NCI-H146 treated with DMSO at 0.1 percent for 48 hours (cell line): Measurements from ENCODE around the gene GORASP2.
"Not testable (repeated sequence)": the region's sequence is repeated elsewhere in the genome, so short reads cannot be mapped to it uniquely, and the experiment has no call there.

Source experiments
- DNase-seq: peaks from one replicate; lab custom pipeline; 2025; ENCODE audit not compliant: unreplicated experiment; lab: John Stamatoyannopoulos, UW

Gene GORASP2

DNA sequence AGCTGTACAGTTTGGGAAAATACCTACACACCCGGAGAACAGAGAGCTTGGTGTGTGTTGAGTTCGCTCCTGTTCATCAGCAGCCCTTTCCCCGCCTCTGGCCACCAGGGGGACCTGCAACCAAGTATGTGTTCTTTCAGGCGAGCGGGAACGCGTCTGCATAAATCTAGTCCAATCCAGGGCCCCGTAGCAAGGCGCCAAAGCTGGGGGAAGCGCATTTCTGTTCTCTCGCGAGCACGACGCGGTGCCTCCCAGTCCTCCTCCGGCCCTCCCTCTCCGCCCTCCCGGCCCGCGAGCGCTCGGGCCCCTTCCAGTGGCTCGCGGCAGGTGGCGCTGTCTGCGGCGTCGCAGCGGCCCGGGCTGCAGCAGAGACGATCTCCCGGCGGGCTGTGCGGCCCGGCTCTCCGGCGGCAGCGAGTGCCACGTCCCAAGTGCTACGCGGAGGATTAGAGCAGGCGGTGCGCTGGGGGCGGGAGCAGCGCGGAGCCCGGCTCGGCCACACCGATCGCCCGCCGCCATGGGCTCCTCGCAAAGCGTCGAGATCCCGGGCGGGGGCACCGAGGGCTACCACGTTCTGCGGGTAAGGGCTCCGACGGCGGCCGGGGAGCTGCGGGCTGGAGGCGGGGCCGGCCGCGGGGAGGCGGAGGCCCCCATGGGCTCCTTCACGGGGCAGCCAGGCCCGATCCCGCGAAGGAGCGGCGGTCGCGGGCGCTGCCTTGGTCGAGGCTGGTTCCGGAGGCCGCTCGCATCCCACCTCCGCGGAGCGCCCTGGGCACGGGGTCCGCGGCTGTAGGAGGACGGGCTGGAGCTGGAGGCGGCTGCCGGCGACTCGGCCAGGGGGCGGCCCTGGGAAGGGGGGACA lies at the start of gene GORASP2:
Gene GORASP2, plus strand, starts transcription at position 430 of the 862 bp plus-strand sequence. Its CDS starts 88 bp downstream, at position 518.
- DNase-seq, result peak; percentile 92

DNA sequence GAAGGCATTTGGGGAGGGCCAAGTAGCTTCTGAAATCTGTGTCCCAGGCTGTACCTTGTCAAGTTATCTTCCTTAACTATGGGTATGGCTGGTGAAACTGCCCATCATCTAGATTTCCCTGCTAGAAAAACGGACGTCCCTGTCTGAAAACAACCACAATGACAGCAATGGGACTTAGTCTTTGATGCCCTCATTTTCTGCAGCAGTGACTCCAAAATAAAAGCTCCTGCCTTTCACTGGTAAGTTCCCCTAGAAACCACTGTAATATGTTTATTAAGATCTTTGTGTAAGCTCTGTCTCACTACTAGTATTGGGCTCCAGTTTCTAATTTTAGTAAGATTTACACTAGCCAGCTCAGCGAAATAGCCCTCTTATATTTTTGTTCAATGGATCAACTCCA lies 47.2 kb upstream of the GORASP2 start:
- peak; percentile 2 for DNase-seq

DNA sequence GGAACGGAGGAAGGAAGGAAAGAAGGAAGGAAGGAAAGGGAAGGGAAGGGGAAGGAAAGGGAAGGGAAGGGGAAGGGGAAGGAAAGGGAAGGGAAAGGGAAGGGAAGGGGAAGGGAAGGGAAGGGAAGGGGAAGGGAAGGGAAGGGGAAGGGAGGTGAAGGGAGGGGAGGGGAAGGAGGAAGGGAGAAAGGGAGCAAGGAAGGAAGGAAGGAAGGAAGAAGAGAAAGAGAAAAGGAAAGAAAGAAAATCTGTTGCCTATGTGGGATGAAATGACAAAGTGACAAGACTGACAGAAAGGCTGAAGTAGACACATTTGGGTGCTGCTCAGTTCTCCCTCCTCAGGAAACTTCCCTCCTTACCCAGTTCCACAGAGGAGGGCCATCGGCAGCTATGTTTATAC lies 46.3 kb upstream of the GORASP2 start:
- no peak for DNase-seq

DNA sequence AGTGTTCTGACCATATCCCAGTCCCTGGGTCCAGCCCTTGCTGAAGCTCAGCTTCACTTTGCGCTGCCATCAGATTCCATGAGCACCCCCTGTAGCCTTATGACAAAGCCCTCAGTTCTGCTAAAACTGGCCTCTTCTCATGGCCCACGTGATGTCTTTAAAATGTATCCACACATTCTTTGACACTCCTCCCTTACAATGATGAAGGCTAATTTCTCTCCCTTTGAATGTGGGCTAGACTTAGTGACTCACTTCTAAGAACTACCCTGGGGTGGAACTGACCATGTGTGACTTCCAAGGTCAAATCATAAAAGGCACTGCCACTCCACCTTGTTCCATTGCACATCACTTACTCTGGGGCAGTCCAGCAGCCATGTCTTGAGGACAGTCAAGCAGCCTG lies 45.4 kb upstream of the GORASP2 start:
- no peak for DNase-seq

DNA sequence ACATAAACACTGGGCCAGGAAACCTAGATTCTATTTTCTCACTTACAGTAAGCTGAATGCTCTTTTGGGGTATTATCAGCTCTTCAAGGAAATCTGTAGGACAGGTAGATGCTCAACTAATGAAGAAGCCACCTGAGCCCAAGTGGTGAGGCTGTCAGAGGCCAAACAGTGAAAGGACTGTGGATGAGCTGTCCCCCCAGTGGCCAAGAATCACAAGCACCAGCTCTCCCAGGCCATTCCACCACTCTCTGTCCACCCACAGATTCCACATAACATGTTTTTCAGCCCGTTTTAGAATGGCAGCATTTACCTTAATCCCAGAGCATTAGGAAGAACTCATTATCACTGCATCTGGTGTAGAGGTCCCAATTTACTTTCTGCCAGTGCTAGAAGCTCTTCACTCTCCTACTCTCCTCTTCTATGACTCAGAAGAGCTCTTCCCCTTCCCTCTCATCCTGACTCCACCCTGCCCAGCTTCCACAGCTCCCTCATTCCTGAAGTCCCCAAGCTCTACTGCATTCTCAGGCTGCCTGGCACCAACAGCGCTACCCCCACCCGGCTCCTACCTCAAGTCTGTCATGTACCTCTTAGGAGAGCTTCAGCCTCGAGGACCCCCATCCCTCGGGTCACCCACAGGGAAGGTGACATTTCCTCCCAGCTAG lies 43.8 kb upstream of the GORASP2 start:
- no peak for DNase-seq

DNA sequence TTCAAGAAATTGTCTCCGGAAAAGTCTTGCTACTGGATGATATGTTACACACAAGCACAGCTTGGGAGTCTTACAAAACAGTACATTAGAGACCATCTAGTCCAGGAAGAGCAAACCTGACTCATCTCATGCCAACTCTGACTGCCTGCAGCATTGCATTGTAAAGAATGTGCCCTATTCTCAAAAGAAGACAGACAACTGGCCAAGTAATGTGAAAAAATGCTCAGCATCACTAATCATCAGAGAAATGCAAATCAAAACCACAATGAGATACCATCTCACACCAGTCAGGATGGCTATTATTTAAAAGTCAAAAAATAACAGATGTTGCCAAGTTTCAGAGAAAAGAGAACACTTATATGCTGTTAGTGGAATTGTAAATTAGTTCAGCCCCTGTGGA lies 42.7 kb upstream of the GORASP2 start:
- DNase-seq, result no peak

DNA sequence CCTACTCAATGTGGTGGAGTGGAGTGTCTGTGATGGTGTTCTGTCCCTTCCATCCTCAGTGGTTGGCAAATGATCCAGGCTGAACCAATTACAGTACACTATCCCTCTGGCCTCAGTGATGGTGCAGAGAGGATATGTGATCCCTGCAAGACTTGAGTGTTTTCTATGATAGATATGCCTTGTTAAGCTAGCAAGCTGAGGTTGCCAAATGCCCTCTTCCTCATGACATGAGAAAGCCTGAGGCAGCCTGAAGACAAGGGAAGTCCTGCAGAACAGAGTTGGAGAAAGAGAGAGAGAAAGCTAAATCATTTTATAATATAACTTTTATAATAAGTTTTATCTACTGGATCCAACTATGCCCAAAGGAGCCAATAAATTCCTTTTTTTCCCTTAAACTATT lies 41.6 kb upstream of the GORASP2 start:
- DNase-seq, result no peak

DNA sequence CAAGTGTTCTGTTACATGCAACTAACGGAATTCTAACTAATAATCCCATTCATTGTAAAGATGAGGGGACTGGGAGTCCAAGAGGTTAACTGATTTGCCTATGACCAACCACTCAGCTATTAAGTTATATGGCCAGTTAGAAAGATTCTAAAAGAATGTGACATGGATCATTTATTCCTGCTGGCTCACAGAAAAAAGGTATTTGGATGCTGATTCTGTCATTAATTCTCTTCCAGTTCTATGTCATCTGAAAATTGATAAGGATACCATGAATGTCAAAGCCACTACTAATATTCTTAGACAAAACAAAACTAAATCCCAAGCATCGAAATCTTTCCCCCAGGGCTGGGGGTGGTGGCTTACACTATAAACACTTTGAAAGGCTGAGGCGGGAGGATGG lies 41.2 kb upstream of the GORASP2 start:
- no peak for DNase-seq

DNA sequence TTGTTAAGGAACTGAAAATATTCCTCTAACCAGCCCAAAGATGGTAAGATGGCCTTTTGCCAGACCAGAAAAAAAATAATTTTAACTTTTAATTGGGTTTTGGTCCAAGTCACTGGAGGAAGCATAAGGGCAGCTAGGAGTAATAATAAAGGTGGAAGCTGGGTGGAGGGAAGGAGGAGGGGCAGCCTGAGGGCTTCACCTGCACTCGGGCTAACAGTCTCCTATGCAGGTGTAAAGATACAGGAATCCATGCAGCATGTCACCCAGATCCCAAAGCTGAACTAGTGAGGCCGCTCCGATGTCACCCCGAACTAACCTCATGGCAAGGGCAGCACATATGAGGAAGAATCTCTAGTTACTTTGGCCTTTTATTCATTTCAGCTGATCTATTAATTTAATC lies 37.2 kb upstream of the GORASP2 start:
- no peak for DNase-seq

DNA sequence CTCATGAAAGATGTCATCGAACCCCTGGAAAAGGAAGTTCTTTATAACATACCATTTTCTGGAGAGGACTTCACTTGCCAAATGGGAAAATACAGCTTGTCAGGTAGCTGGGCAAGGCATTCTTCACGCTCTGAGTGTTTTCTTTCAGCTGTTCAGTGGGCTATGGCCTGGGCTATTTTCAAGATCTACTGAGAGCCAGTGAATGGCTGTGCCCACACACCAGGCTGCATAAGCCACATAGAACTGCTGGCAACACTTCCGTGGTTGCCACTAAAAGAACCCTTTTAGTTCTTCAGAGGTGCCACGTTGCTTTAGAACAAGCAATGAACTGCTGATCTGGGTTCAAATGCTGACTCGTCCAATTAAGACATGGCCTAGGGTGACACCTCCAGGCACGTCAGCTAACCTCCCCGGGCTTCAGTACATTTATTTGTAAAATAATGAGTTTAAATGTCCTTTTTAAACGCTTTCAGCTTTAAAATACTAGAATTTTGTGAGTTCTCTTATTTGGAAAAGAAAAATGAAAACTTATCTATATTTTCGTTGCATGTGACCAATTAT lies 36.6 kb upstream of the GORASP2 start:
- no peak for DNase-seq

DNA sequence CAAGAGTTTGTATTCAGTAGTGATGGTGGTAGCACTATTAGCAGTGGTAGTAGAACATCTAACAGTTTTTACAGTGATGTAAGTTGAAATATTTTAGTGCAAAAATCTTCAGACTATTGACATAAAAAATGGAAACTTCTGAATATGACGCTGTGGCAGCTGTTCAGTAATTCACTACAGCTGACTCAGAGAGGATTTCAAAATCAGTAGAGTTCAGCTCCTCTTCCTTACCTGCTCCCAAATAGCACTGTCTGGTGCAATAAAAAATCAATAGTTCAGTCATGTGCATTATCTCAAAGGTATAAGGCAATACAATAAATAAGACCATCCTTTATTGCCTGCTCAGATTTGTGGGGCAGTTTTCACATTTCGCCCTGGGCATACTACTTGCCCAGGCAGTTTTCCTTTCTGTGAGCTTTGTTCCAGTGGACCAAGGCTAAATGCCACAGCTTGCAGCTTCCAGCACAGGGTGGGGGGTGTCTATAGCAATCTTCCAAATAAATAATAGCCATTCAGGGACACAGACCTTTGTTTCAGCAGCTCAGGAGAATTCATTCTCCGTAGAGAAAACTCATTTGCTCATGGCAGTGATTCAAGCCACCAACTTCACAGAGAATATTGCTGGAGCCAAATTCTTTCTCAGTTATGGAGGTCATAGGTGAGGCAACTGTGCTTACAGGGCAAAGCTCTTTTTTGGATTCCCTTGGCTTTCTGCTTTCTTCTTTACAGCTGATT lies 33.9 kb upstream of the GORASP2 start:
- no peak for DNase-seq

DNA sequence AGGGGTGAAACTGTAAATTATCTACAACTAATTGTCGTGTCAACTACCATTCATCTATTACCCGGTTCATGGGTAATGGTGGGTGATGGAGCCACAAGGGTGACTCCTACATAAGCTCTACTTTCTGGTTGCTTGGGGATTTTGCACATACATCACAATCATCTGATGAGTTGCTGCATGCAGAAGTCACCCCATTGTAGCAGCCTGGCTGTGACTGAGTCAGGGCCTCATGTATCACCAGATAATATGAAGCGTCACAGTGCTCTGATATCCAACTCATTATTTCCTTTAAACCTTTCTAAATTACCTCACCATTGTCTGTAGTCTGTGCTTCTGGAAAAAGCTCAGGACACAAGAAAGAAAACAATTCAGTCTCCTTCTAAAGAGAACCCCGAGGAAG lies 32.4 kb upstream of the GORASP2 start:
- no peak for DNase-seq

DNA sequence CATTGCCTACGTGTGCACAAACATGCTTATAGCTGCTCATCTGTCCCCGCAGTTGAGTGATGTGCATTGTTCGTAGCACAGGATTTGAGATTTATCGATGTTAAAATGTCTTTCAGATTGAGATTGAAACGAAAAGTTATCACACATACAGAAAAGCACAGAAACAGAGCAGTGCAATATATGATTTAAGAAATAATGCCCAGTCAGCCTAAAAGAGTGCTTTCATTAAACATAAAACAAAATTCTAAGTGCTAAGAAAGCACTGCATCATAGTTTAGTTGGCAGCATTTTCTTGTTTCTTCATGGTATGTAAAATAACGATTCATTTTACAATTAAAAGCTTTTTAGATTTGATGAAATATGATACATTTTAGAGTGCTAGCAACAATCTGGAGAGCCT lies 31.9 kb upstream of the GORASP2 start:
- DNase-seq, result no peak

DNA sequence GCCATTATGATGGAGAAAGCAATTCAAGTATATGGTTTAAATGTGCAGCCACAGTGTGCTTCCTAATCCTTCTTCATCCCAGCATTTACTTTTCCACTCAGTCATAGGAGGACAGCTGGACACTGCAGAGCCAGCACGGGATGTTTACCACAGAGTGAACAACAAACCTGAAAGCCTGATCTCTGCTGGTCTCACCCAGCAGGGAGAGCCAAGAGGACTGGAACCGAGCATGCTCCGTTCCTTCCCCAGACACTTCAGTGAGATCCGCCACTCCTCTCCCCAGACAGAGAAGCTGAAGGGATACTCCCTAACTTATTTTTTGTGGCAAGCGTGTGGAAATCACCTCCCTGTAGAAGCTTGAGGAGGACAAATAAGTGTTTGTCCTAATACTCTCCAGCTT lies 23.2 kb upstream of the GORASP2 start:
- no peak for DNase-seq

DNA sequence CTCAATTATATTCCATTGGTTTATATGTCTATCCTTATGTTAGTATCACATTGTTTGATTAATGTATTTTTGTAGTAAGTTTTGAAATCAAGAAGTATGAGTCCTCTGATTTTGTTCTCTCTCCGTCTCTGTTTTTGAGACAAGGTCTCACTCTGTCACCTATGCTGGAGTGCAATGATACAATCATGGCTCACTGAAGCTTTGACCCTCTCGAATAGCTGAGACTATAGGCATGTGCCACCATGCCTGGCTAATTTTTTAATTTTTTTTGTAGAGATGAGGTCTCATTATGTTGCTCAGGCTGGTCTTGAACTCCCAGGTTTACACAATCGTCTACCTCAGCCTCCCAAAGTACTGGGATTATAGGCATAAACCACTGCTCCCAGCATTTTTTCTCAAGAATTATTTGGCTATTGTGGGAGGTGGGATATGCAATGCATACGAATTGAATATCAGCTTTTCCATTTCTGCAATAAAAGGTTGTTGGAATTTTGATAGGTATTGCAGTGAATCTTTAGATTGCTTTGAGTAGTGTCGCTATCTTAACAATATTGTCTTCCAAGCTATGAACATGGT lies 17.7 kb upstream of the GORASP2 start:
- no peak for DNase-seq

DNA sequence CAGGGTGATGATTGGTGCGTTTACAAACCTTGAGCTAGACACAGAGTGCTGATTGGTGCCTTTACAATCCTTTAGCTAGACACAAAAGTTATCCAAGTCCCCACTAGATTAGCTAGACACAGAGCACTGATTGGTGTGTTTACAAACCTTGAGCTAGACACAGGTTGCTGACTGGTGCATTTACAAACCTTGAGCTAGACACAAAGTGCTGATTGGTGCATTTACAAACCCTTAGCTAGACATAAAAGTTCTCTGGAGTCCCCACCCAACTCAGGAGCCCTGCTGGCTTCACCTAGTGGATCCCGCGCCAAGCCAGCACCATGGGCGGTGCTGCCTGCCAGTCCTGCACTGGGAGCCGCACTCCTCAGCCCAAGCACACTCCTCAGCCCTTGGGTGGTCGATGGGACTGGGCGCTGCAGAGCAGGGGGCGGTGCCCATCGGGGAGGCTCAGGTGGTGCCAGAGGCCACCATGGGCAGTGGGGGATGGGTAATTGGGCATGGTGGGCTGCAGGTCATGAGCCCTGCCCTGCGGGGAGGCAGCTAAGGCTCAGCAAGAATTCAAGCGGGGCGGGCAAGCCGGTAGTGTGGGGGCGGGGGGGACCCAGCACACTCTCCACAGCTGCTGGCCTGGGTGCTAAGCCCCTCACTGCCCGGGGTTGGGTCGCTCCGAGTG lies 13.9 kb upstream of the GORASP2 start:
- not testable (repeated sequence) for DNase-seq

DNA sequence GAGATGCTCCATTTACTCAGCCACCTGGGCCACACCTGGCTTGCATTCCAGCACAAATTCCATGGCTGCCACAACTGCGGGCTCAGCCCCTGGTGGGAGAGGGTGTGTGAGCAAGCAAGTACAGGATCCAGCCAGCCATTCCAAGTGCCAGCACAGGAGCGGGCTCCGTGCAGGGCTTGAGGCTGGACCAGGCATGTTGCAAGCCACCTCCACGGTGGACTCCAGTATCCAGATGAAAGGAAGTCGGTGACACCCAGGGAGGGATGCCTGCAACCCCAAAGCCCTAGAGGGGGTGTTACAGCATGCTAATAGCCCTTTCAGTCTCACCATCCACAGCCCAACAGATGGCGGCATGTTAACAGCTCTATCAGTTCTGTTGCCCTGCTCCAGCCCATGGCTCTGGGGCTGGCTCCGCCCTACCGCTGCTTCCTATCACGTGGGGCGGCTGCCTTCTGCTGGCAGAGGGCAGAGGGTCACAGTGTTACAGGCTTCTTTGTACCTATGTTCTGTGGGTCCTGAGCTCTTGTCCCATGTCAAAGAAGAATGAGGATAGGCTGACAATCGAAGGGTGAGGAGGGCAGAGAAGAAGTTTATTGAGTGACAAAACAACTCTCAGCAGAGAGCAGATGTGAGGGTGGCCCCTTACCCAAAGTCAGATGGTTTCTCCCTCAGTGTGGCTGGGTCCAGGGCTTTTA lies 11.7 kb upstream of the GORASP2 start:
- no peak for DNase-seq

DNA sequence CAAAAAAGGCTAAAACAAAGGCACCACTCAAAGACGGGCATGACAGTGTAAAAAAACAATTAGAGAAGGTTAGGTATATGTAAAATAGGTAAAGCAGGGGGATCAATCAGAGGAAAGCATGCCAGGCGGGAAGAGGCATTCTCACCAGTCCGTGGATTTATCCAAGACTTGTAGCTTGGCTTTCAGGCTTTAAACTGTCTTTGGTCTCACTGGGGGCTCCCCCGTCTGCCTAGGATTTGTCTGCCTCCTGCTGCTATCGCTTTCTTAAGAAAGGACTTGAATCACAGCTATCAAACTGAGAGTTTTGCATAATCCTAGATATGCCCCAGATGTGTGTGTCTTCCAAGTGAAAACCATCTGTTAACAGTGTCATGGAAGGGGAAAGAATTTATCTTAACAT lies 11.1 kb upstream of the GORASP2 start:
- DNase-seq, result no peak

DNA sequence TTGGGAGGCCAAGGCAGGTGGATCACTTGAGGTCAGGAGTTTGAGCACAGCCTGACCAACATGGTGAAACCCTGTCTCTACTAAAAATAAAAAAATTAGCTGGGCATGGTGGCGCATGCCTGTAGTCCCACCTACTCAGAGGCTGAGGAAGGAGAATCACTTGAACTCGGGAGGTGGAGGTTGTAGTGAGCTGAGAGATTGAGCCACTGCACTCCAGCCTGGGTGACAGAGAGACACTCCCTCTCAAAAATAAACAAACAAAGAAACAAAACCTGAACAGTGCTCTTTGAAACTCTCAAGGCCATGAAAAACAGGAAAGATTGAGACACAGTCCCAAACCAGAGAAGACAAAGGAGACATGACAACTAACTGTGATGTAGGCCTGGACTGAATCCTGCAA lies 7.2 kb upstream of the GORASP2 start:
- not testable (repeated sequence) for DNase-seq
